Measurements from ENCODE around the gene INPP4A. TPM values are rescaled to one million over a fixed set of nuclear protein-coding genes. Genes with fewer than 3 reads are reported as not detected.
"Not testable (repeated sequence)": the region's sequence is repeated elsewhere in the genome, so short reads cannot be mapped to it uniquely, and the experiment has no call there.

INPP4A gene
- total RNA-seq, result 32.7 TPM

DNA sequence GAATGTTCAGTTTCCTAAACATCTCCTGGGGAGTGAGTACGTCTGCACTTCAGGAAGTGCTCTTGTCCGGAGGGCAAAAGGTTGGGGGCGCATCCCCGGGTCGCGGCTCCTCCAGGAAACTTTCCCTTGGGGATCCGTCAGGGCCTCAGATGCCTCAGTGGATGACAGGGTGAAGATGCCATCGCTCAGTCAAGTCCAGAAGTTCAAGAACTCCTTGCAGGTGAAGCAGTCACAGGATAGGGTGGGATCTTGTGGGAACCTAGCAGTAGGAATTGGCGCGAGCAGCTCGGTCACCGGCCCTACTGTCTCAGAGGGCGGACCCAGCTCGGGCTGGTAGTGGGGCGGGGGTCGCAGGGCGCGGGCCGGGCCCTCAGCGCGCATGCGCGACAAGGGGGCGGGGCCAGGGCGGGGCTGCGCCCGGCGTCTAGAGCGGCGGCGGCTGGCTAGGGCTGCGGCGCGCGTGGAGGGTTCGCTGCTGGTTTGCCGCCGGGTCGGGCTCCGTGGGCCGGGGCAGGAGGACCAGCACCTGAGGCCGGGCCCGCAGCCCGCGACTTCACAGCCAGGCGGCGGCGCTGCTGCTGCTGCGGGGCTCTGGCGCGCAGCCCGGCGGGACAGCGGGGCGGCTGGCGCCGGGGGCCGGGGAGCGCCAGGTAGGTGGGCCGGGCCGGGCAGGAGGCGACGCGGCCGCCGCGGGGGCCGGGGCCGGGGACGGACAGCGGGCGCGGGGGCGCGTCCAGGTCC, at the start of gene INPP4A:
INPP4A (plus strand) TSS at position 423 of the 741 bp plus-strand sequence. CDS start 75,191 bp downstream, outside the sequence.
- peak; percentile 62 for DNase-seq (ENCODE audit: low spot score)

GRCh38 chr2:98395977-98396376, 48.7 kb upstream of the INPP4A start:
- no peak for DNase-seq (ENCODE audit: low spot score)

DNA sequence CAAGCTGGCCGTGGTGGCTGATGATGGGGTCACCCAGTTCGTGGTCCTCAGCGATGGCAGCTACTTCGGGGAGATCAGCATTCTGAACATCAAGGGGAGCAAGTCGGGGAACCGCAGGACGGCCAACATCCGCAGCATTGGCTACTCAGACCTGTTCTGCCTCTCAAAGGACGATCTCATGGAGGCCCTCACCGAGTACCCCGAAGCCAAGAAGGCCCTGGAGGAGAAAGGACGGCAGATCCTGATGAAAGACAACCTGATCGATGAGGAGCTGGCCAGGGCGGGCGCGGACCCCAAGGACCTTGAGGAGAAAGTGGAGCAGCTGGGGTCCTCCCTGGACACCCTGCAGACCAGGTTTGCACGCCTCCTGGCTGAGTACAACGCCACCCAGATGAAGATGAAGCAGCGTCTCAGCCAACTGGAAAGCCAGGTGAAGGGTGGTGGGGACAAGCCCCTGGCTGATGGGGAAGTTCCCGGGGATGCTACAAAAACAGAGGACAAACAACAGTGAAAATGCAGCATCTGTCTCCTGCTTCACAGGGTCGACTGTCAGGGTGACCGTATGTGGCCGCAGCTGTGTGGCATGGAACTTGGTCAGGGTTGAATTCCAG, 47.8 kb upstream of the INPP4A start:
- no peak for DNase-seq (ENCODE audit: low spot score)

- no peak for DNase-seq (ENCODE audit: low spot score)
Observed at GRCh38 chr2:98399140-98399539, 45.5 kb upstream of the INPP4A start.

- DNase-seq (ENCODE audit: low spot score), result no peak
Observed at GRCh38 chr2:98403878-98404277, 40.8 kb upstream of the INPP4A start.

GRCh38 chr2:98404556-98405250, 40.0 kb upstream of the INPP4A start:
- no peak for DNase-seq (ENCODE audit: low spot score)

DNA sequence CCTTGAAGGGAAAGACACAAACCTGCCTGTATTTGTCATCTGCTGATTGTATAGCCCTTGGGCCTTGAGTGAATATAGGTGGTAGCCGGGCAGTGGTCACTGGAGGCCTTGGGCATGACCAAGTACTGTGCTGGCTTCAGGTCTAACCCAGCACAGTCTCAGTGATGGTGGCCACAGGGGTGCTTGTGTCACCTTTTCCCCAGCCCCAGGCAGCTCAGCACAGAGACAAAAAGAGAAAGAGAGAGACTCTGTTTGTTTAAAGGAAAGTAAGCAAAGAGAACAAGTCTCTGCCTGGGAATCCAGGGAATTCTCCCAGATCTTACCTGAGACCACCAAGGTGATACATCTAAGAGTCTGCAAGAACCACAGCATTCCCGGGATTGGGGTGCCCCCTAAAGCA, 39.4 kb upstream of the INPP4A start:
- no peak for DNase-seq (ENCODE audit: low spot score)

- DNase-seq (ENCODE audit: low spot score), result no peak
Observed at GRCh38 chr2:98408155-98408554, 36.5 kb upstream of the INPP4A start.

DNA sequence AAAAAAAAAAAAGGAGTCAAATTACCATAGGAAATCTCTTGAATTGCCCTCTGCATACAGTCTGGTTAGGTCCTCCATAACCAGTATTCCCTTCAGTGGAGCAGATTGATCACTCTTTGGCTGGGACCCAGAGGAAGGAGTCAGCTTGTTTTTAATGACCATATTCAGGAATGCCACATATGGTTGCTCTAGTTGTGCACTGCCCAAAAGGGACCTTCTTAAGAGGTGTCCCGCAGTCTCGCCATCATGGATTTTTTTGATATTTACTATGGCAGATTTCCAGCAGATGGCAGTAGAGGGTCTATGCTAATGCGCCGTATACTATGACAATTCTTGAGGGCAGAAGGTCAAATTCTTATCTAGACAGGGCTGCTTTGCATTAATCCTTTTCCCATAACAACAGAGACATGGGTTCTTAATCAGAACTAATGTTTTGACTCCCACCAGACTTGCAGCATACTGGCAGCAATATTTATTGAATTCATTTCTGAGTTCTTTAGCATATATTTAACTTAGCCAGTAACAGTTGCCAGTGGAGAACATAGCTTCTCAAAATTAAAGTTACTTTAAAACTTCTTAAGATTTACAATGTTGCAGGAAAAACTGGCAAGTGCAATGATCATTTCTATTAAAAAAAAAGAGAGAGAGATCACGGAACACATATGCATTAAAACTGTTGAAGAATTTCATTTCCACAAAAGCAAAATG, 31.8 kb upstream of the INPP4A start:
- DNase-seq (ENCODE audit: low spot score), result peak; percentile 63

DNA sequence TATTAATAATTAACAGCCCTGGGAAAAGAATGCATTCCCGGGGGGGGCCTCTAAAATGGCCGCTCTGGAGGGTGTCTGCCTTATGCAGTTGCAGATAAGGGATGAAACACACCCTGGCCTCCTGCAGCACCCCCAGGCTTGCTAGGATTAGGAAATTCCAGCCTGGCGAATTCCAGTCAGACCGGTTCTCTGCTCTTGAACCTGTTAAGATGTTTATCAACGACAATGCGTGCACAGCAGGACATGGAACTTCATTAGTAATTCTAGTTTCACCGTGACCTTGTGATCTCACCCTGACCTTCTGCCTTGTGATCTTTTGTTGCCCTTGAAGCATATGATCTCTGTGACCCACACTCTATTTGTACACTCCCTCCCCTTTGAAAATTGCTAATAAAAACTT, 30.4 kb upstream of the INPP4A start:
- not testable (repeated sequence) for DNase-seq (ENCODE audit: low spot score)

- not testable (repeated sequence) for DNase-seq (ENCODE audit: low spot score)
Observed at GRCh38 chr2:98415719-98416248, 28.9 kb upstream of the INPP4A start.

DNA sequence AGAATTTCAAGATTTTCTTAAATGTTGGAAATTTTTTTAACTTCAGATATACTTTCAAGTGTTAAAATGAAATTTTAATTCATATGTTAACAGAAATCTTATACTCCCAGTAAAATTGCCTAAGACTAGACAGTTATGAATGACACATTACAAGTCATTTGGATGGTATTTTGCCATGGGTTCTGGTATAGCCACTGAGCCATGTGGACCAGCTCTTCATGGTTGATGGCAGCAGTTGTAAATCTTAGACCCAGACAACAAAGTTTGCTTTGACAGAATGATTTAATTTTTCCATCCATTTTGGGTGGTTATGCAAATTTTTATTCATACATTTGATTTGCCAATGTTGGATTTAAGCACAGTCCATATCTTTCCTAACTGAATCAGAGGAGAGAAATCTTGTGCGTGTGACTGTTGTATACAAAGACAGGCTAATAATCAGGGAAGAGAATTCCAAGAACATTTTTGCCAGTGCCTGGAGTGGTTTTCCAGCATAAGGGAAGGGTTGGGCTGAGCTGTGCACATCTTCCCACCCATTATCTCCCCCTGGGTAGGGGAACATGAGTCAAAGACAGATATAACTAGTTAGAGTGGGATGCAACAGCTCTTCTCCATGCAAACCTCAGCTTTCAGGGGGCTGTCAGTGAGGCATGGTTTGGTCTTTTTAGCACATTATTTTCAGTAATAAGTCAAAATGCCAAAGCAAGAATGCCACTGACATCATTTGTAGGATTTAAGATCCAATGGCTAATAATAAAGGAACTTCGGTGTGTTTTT, 28.1 kb upstream of the INPP4A start:
- no peak for DNase-seq (ENCODE audit: low spot score)

DNA sequence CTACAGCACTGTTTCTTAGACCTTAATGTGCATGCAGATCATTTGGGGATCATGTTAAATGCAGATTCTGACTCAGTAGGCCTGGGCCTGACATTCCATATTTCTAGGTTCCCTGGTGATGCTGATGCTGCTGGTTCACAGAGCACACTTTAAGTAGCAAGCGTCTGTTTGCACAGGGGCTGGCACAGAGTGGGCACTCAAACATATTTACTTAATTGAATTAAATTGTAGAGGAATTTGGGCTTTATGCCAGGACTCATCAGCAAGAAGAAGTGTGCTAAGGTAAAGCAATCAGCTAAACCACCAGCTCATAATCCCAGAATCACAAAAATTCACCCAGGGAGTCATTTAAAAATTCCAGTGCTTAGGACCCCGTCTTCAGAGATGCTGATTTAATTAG, 25.1 kb upstream of the INPP4A start:
- no peak for DNase-seq (ENCODE audit: low spot score)

DNA sequence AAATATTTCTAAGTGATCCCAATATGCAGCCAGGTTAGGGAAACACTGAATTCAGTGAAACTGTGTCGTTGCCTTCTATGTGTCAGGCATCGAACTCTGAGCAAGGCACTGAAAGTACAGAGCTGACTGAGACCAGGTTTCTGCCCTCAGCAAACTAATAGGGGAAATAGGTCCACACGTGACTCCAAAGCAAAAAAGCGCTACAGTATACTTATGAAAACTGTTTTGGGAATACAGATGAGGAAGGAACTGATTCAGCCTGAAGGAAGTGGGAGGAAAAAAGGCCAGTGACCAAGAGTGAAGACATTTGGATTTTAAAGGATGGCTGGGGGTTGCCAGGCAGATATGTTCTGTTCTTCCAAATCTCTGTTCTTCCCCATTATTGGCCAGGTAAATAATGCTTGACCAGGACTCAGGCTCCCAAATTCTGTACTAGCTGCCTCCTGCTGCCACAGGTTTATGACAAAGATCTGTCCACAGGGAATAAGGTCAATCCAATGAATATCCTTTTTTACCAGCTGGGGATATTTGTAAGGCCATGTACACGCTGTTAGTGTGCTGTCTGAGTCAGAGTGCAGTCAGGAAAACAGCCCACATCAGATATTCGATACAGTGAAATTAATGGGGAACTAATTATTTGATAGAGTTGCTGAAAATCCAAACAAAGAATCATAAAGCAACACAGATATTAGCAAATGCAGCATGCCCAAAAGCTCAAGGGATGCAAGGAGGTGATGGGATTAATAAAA, 24.5 kb upstream of the INPP4A start:
- no peak for DNase-seq (ENCODE audit: low spot score)

DNA sequence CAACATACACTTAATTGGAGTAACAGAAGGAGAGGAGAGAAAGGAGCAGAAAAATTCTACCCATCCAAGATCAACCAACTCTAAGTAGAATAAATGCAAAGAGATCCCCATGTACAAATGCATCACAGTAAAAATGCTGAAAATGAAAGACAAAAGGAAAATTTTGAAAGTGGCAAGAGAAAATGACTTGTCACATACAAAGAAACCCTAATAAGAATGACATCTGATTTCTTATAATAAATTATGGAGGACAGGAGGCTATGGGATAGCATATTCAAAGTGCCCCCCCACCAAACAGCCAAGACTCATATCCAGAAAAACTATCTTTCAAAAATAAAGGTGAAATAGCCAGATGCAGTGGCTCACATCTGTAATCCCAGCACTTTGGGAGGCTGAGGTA, 22.2 kb upstream of the INPP4A start:
- no peak for DNase-seq (ENCODE audit: low spot score)

DNA sequence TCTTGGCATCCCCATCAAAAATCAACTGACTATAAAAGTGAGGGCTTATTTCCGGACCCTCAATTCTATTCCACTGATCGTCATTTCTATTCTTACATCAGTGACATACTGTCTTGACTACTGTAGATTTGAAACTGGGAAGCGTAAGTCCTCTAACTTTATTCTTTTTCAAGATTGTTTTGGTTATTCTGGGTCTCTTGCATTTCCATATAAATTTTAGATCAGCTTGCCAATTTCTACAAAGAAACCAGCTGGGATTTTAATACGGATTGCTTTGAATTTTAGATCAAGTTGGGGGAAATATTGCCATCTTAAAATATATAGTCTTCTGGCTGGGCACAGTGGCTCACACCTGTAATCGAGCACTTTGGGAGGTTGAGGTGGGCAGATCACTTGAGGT, 17.9 kb upstream of the INPP4A start:
- no peak for DNase-seq (ENCODE audit: low spot score)

DNA sequence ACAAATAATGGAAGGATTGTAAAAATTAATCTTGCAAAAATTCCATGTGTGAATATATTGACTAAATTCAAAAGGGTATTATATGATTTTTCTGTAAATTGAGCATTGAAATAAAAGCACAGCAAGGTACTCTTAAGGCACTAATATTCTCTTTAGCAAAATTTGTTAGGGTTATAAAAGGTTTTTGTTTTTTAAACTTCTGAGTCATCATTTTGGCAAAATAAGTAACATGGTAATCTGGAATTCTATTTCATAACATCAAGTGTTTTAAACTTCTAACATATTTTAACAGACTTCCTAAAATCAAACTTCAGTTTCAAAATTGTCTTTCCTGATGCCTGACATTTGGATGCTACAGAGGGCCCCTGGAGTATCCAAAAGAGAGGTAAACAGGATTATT, 12.5 kb upstream of the INPP4A start:
- no peak for DNase-seq (ENCODE audit: low spot score)

- DNase-seq (ENCODE audit: low spot score), result no peak
Observed at GRCh38 chr2:98433363-98433964, 11.2 kb upstream of the INPP4A start.

- DNase-seq (ENCODE audit: low spot score), result no peak
Observed at GRCh38 chr2:98434492-98434891, 10.2 kb upstream of the INPP4A start.

- not testable (repeated sequence) for DNase-seq (ENCODE audit: low spot score)
Observed at GRCh38 chr2:98435670-98436069, 9.0 kb upstream of the INPP4A start.
